ENCODE data around the gene NDUFS4.
"Not testable (repeated sequence)": the region's sequence is repeated elsewhere in the genome, so short reads cannot be mapped to it uniquely, and the experiment has no call there.

NDUFS4 gene

GRCh38 chr5:53645078-53645477, 84.6 kb downstream of the NDUFS4 start:
- CTCF ChIA-PET, result no interaction called here
- TF ChIP-seq, protein P1, sequence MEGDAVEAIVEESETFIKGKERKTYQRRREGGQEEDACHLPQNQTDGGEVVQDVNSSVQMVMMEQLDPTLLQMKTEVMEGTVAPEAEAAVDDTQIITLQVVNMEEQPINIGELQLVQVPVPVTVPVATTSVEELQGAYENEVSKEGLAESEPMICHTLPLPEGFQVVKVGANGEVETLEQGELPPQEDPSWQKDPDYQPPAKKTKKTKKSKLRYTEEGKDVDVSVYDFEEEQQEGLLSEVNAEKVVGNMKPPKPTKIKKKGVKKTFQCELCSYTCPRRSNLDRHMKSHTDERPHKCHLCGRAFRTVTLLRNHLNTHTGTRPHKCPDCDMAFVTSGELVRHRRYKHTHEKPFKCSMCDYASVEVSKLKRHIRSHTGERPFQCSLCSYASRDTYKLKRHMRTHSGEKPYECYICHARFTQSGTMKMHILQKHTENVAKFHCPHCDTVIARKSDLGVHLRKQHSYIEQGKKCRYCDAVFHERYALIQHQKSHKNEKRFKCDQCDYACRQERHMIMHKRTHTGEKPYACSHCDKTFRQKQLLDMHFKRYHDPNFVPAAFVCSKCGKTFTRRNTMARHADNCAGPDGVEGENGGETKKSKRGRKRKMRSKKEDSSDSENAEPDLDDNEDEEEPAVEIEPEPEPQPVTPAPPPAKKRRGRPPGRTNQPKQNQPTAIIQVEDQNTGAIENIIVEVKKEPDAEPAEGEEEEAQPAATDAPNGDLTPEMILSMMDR (IDR thresholded peaks at IDR 0.05; ENCODE audit: insufficient read depth, low read length, missing control alignments), result no peak
- no peak for DNase-seq (ENCODE audit: low read depth, low spot score)
- POLR2A ChIA-PET, result no interaction called here
- no peak overlapping the region for H3K4me3 ChIP-seq (ENCODE audit: low read depth, low read length)

GRCh38 chr5:53649352-53649751, 88.9 kb downstream of the NDUFS4 start:
- H3K4me3 ChIP-seq (ENCODE audit: low read depth, low read length), result no peak overlapping the region
- ChIA-PET CTCF (no interaction called here), POLR2A (no interaction called here)
- TF ChIP-seq, protein P1 (IDR thresholded peaks at IDR 0.05; ENCODE audit: insufficient read depth, low read length, missing control alignments), result no peak
- DNase-seq (ENCODE audit: low read depth, low spot score), result no peak

- H3K4me3 ChIP-seq (ENCODE audit: low read depth, low read length); POLR2A ChIA-PET; CTCF ChIA-PET; DNase-seq (ENCODE audit: low read depth, low spot score): not testable (repeated sequence)
Observed at GRCh38 chr5:53660573-53660972, 100.1 kb downstream of the NDUFS4 start.

DNA sequence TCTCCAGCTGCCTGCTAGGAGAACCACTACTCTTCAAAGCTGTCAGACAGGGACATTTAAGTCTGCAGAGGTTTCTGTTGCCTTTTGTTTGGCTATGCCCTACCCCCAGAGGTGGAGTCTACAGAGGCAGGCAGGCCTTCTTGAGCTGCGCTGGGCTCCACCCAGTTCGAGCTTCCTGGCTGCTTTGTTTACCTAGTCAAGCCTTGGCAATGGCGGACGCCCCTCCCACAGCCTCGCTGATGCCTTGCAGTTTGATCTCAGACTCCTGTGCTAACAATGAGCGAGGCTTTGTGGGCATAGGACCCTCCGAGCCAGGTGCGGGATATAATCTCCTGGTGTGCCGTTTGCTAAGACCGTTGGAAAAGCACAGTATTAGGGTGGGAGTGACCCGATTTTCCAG, 104.9 kb downstream of the NDUFS4 start:
- POLR2A ChIA-PET; H3K4me3 ChIP-seq (ENCODE audit: low read depth, low read length); DNase-seq (ENCODE audit: low read depth, low spot score); CTCF ChIA-PET: not testable (repeated sequence)

- no peak for DNase-seq (ENCODE audit: low read depth, low spot score)
- H3K4me3 ChIP-seq (ENCODE audit: low read depth, low read length), result no peak overlapping the region
- ChIA-PET POLR2A (no interaction called here), CTCF (no interaction called here)
- TF ChIP-seq, protein P1 (IDR thresholded peaks at IDR 0.05; ENCODE audit: insufficient read depth, low read length, missing control alignments), result no peak
Observed at GRCh38 chr5:53667621-53668020, 107.2 kb downstream of the NDUFS4 start.

GRCh38 chr5:53671447-53671846, 111.0 kb downstream of the NDUFS4 start:
- POLR2A ChIA-PET, result no interaction called here
- DNase-seq (ENCODE audit: low read depth, low spot score), result no peak
- H3K4me3 ChIP-seq (ENCODE audit: low read depth, low read length), result no peak overlapping the region
- TF ChIP-seq, protein P1 (IDR thresholded peaks at IDR 0.05; ENCODE audit: insufficient read depth, low read length, missing control alignments), result no peak
- CTCF ChIA-PET, result interaction anchor here (1.1 to 1.2 kb wide), 2 partner anchors 10 to 13 kb away, joined by 3 to 4 read pairs; no protein-coding TSS in a partner anchor

GRCh38 chr5:53674121-53674520, 113.7 kb downstream of the NDUFS4 start:
- no peak overlapping the region for H3K4me3 ChIP-seq (ENCODE audit: low read depth, low read length)
- DNase-seq (ENCODE audit: low read depth, low spot score), result no peak
- POLR2A ChIA-PET, result no interaction called here
- CTCF ChIA-PET, result no interaction called here
- TF ChIP-seq, protein P1 (IDR thresholded peaks at IDR 0.05; ENCODE audit: insufficient read depth, low read length, missing control alignments), result no peak

DNA sequence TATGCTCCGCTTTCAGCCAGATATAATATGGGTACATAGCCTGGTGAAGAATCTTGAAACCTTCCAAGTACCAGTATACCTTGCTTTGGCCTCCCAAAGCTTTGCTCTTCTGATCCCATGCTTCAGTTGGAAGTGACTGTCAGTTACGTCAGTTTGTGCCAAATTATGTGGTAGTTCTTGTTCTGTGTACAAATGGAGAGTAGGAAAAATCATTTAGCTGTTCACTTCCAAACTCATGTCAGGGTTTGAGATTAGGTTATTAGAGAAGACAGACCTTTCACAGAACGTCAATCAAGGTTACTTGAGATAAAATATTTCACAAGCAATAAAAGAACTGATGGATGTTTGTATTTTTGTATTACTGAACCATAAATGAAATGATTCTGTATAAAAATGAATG, 117.2 kb downstream of the NDUFS4 start:
- ChIA-PET CTCF (no interaction called here), POLR2A (no interaction called here)
- H3K4me3 ChIP-seq (ENCODE audit: low read depth, low read length), result no peak overlapping the region
- DNase-seq (ENCODE audit: low read depth, low spot score), result no peak
- TF ChIP-seq, protein P1 (IDR thresholded peaks at IDR 0.05; ENCODE audit: insufficient read depth, low read length, missing control alignments), result no peak

Measured in AG04449 (cell line).